GM21528 (cell line): ENCODE measurements around the gene KCNQ1.

Experiments
- ATAC-seq: cut with Tn5 transposase; IDR thresholded peaks from one replicate; pipeline ENCODE4 v1.9.1; 2021; ENCODE audit warnings: mild to moderate bottlenecking, moderate library complexity; ENCODE audit not compliant: unreplicated experiment, low FRiP score

The KCNQ1 gene

DNA sequence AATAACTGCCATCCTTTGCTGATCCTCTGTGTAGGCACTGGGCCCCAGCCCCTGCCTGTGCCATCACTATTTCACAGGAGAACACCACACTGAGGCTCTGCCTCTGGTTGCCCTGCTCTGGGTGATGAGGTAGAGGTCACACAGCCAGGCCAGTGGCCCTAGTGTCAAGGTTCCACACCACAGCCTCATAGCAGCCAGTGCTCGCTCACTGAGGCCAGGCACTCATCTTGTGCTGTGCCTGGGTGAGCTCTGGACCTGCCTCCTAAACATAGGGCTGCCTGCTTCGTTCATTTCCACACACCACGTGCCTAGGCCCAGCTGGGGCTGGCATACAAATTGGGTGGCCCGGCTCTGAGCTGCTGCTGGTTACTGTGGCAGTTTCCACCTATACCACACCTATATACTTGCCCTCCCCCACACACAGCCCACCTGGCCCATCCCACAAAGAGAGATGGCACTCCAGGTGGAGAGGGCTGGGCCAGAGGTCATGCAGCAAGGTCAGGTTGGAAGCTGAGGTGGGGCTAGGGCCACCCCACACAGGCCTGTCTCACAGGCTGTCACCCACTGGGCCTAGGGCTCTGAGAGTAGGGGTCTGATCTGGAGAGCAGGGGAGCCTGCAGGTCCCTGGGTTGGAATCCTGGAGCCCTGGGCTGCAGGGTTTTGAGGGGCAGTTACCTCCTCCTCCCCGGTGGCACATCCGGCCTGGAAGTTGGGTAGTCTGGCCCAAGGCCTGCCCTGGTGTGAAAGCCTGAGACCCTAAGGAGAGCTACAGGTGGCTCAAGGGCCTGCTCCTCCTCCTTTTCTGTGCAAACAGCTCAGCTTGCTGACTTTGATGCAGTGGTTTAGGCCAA is 243.8 kb downstream of the KCNQ1 start:
- ATAC-seq = no peak

DNA sequence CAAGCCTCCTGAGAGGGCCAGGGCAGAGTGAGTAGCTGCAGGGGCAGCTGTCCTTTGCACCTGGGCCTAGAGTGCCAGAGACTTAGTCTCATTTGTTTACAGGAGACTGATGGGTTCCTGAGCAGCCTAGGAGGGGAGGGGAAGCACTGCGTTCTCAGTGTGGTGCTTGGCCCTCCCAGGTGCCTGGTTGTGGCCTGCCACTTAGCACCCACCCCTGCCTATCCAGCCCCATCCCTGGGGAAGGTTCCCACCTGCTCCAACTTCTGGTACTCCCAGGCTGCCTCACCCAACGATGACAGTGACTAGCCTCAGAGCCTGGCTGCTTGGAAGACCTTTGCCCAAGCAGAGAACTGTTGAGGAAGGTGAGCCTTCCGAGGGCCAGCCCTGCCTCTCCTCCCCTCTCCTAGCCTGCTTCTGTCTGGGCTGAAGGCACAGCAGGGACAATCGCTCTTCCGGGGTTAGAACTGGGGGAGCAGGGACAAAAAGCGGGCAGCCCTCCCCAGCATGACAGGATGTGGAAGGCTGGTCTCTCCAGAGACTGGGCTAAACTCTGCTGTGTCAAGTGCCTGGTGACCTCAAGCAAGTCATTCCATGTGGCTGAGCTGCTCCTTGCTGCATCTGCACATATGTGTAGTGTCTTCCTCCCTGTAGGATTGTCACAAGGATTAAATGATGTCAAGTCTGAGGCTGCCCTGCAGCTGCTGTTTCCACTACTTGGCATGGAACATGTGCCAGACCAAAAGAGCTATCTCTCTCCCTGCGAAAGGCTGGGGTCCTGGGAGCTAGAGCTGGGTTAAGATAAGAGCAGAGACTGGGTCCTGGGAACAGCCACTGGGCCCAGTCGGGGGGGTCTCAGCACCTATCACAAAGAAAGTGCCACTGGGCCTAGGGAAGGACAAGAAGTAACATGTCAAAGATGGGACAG is 245.1 kb downstream of the KCNQ1 start:
- ATAC-seq = no peak

DNA sequence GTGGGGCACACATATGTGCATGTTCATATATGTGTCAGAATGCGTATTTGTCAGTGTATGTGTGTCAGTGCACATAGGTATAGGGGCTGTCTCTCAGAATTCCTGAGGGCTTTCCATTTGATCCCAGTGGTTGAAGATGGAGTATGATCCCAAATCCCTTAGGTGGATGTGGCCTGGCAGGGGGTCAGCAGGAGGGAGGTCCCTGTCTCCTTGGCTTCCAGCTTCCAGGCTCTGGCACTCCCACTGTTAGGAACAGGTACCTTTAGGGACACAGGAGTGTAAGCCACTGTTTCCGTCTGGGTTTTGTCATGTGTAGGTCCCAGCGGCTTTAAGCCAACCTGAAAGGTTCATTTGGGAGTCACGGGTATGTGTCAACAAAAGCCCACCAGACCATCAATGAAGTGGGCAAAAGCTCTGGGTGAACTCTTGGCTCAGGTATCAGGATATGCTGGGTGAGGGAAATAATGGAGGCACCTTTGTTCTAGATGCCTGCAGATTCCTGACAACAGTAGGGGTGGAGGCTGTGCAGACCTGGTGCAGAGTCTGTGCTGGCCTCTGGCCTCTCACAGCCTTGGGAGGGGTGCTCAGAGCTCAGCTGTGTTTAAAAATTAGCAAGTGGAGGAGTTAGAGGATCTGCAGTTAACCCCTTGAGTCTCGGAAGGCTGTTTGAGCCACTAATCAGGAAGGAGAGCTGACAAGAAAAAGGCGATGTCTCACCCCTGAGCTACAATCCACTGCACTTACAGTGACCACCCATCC is 246.0 kb downstream of the KCNQ1 start:
- no peak for ATAC-seq

DNA sequence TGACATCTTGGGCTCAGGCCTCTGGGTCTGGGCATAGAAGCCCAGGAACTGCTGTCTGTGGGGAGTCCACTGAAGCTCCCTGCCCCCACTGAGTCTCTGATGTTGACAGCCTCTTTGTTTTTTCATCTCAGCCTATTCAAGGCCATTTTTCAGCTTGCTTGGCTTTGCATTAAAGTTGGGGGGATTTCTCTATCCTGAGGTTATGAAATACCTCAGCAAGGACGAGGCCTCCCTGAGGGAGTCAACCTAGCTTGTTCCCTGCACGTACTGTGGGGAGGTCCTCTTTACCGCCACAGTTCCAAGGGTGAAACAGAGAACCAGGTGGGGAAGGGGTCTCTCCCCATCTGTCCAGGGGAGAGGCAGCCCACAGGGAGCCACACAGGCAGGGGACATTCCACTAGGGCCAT is 246.6 kb downstream of the KCNQ1 start:
- no peak for ATAC-seq

DNA sequence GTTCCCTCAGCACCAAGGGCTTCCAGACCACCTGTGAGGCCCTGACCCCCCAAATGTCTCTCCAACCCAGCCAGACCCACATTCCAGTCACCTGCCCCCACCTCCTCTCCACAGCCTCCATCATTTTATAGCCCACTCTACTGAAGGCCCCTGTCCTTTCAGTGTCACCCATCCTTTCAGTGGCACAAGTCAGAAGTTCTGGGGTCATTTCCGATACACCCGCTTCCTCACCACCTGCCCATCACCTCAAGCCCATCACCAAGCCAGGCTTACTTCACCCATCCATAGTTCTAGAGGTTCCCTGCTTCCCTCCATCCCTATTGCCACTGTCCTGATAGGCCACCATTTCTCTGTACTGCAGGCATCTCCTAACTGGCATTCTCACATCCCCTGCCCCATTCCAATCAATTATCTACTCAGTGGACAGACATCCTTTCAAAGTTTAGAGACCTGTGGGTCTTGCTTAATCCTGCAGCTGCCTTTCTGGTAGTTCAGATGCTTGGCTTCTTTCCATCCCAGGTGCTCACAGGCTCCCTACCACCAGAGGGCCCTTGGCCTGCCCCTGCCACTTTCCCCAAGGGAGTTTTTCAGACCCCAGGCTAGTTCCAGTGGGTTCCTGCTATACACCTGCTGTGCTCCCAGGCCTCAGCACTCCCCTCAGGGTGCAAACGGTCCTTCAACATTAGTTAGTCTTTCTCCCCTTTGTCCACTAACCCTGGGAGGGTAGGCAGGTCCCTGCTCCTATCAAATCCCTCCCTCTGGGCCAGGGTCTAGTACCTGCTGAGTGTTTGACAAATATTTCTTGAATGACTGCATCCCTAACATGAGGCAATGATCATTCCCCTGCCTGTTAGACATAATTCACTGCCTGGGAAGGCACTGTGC is 247.4 kb downstream of the KCNQ1 start:
- no peak for ATAC-seq

DNA sequence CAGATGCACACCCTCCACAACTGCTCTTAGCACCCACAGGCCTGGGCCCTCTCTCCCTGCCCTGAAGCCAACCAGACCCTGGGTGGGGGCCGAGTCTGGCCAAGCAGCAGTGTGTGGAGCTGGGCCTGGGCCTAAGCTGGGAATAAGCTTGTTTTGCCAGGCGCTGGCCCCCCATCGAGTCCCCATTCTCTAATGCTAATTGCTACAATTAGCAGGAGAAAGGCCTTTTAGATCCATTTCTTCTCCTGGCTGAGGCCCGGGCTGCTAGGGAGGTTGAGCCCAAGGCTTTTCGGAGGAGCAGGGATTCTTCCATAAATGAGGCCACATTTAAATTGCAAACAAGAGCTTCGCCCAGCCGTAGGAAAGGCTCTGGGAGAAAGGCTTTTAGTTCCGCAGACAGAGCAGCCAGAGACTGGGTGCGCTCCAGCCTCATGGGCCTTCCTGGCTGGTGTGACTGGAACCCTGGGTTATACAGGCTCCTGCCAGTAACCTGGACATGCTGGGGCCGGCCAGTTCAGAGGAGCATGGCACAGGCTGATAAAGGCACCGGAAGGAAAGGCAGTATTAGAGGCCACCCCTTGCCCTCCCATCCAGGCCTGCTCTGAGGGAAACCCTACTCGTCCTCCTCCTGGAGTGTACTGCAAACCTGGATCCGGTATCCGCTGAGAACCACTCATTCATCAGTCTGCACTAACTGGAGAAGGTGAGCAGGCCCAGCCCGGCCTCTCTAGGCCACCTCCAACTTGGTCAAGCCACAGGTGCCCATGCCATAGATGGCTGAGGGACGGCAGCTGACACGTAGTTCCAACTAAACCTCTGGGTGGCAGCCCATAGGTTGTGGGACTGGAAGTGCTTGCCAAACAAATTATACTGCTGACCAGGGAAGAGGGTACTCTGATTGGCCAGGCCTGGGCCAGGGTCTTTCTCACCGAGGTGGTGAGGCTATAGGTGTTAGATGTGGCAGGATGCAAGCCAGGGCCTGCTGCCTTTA is 248.8 kb downstream of the KCNQ1 start:
- ATAC-seq = no peak

DNA sequence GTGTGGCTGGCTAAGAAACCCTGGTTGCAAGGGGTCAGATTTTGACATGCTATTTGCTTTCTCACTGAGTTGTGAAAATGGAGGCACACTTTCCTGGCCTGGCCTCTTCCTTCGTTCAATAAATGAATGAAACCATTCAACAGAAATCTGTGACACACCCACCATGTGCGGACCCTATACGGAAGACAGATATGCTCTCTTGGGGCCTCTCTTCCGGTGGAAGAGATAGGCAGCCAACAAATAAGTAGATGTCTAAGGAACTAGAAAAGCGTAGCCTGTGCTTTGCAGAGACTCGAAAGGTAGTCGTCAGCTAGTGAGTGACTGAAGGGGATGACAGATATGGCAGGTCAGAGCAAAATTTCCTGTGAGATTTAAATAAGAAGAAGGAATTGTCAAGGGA is 249.7 kb downstream of the KCNQ1 start:
- ATAC-seq = no peak

DNA sequence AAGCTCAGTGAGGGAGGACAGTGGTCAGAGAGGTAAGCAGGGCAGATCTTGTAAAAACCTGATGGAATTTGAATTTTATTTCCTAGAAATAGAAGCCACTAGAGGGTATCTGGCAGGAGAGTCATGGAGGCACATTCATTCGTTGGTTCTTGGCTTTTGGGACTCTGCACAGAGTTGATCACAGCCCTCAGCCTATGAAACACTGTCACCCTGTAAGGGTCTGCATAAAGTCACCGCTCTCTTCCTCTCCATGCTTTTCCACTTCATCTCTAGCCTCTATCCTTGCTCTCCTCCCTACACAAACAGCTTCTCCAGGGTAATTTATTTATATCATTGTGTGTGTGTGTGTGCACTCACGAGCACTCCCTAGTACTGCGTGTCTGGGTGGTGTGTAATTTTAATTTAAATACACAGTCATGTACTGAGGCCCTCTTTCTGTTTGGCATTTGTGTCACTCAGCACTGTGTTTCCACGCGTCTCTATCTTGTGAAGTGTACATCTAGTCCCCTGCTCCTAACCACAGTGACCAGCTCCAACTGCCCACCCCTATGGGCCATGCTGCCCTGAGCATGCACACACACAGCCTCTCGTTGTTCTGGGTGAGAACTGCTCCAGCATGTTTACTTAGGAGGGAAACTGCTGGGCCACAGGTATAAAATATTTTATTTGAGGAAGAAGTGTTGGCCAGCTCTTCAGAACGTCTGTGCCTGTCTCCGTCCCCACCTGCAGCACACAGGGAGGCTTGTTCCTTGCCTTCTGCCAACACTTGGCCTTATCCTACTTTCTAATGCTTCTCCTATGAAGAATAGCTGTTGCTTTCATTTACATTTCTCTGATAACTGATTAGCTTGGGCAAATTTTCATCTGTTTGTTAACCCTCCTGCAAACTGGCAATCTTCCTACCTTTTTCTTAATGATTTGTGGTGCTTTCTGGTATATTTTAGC is 250.5 kb downstream of the KCNQ1 start:
- ATAC-seq = no peak

DNA sequence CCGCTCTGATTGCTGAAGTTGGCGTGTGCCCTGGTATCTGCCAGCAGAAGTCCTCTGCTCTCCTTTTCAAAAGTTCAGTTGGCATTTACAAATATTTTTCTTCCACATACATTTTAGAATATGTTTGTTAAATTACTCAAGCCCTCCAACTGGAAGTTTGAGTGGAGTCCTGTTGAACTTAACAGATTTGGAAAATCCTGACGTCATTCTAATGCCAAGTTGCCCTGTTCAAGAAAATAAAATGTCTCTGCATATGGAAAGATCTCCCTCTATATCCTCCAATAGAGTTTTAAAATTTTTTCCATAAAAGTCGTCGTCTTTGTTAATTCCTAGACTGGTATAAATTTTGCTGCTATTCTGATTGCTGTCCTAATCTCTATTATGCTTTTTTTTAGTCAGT is 251.6 kb downstream of the KCNQ1 start:
- no peak for ATAC-seq

DNA sequence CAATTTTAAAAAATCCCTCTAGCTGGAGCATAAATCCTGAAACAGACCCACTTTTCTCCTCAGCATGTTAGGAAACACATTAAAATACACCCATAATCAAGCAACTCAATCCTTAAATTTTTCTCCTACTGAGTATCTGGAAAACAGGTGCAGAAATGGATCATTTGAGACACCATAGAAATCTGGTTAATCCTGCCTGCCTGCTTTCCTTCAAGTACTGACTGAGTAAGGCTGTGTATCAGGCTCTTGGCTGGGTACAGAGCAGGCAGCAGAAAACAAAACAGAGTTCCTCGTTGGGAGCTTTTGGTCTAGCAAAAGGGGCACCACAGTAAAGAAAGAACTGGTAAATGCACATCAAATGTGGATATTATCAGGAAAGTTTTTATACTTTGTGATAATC is 253.1 kb downstream of the KCNQ1 start:
- ATAC-seq = no peak

DNA sequence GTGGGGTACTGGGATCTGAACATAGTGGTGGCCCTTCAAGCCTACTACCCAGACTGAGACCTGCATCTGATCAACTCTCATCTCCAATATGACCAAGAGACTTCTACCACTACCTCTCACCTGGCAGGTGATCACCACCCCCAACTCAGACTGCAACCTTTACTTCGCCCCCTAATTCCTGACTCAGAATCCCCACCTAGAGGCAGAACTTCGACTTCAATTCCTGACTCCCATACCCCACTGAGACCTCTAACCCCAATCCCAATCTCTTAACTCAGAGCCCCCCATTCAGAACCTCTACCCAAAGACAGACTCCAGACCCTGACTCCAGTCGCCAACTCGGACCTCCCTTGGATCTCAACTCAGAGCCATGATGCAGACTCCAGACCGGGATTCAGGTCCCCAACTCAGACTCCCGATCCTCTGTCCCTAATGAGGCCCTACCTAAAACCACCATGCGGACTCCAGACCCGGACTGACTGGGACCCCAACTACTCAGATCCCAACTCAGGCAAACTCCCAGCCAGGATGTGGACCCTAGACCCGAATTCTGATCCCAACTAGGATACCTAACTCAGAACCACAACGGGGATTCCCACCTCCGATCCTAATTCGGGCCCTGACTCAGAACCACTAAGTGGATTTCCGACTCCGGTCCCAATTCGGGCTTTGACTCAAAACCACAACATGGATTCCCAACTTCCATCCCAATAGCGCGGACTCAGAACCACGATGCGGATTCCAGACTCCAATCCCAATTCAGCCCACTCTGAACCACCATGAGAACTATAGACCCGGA is 253.8 kb downstream of the KCNQ1 start:
- no peak for ATAC-seq

DNA sequence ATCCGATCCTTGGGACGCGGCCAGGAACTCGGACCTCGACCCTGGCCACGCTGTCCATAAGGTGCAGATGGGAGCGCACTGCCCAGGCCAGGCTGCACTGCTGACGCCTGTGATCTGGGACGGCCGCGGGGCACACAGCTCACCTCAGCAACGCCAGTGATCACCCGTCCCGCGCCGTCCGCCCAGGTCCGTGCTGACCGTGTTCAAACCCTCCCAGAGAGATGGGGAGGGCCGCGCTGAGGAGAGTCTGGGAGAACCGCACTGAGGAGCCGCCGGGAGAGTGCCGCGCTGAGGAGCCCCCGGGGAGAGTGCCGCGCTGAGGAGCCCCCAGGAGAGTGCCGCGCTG is 254.3 kb downstream of the KCNQ1 start:
- peak; percentile 16 for ATAC-seq

DNA sequence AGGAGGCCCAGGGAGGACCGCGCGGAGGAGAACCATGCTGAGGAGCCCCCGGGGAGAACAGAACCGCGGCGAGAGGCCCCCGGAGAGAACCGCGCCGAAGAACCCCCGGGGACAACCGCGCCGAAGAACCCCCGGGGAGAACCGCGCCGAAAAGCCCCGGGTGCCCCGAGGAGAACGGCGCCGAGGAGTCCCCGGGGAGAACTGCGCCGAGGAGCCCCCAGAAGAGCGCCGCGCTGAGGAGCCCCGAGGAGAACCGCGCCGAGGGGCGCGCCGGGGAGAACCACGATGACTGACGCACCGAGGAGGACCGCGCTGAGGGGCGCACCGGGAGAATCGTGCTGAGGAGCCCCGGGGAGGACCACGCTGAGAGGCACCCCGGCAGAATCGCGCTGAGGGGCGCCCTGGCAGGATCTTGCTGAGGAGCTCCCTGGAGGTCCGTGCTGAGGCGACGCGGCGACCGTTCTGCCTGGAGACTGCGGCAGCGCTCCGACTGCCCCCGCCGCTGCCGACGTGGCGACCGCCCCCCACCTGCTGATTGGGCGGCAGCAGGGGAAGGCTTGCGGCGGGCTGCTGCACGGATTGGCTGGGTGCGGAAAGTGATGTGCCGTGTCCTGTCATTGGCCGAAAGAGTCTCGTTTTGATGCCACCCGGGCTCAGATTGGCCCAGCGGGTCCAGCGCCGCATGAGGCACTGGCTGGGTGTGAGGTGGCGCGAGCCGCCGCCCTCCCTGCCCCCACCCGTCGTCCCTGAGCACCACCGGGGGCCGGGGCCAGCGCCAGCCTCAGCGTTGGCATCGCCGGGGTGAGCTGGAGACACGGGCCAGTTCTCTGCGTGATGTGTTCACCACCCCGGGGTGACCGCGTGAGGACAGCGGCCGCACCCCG is 255.0 kb downstream of the KCNQ1 start, which contains the start of gene KCNQ1OT1:
Gene KCNQ1OT1 (minus strand): TSS at position 464 of the 884 bp plus-strand sequence.
- ATAC-seq = peak; percentile 89

DNA sequence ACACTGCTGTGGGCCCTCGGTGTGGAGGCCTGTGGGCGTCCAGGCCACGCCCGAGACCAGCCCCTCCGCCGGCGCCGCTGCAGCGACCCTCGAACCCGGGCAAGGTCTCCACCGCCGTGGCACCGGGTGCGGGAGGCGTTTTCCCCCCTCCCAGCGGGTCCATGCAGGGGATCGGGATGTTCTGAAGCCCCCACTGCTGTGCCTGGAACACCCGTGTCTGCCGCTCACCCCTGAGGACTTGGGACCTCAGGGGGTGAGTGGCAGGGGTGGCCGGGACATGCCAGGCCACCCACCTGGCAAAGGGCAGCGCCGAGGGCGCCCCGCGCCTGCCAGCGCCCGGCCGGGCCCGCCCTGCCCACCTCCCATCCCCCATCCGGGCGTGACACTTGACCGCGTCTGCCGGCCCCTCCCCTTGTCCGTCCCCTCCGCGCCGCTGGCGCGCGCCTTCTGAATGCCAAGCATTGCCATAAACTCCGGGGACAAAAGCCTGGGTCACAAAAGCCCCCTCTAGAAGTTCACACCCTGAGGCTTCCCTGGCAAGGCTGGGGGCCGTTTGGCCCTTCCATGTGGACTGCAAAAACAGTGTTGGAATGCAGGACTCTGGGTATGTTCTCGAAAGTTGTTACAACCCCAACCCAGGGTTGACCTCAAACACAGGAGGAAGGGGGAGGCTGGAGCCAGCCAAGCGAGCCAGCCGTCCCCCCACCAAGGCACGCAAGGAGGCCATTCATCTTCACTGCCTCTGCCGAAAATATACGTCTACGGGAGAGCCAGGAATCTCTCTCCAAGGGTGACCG is 255.8 kb downstream of the KCNQ1 start:
- ATAC-seq = no peak

DNA sequence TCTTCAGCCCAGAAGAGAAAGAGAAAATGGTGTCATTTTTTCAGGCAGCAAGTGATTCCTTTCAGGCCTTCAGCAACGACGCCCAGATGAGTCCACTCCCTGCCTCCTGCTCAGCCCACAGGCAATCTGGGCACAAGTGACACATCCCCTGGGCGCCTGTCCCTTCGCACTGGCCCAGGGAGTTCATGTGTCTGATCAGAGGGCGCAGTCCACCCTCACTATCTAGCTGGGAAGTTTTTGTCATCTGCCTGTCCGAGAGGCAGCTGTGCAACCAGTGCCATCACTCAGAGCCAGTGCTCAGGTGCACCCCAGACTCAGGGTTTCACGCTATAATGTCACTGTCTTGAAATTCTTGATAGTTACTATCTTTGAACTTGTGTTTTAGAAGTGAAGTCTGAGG is 256.4 kb downstream of the KCNQ1 start:
- ATAC-seq = no peak
